Colonic mucosa (tissue), 4 donors: ENCODE measurements around the gene RYR2. TPM values are rescaled to one million over a fixed set of nuclear protein-coding genes. Genes with fewer than 3 reads are reported as not detected.

Source experiments
- DNase-seq: peaks from one replicate; pipeline ENCODE4 v3.0.0-alpha.2; 2020
- H3K27ac ChIP-seq: fragments of 200-600 bp; one replicate; pipeline ENCODE4 v1.8.0; 2021
- H3K27me3 ChIP-seq: fragments of 200-600 bp; one replicate; pipeline ENCODE4 v1.8.0; 2021
- H3K36me3 ChIP-seq: fragments of 200-600 bp; one replicate; pipeline ENCODE4 v1.8.0; 2021
- H3K4me1 ChIP-seq: fragments of 200-600 bp; one replicate; pipeline ENCODE4 v1.8.0; 2021; ENCODE audit warnings: mild to moderate bottlenecking
- H3K4me3 ChIP-seq: fragments of 200-600 bp; one replicate; pipeline ENCODE4 v1.8.0; 2021
- H3K9ac ChIP-seq, 2 donors: one replicate each; pipeline ENCODE4 v1.7.0; 2013; ENCODE audit warnings: control low read depth in 2 of 2, low read depth in 2 of 2, low read length in 2 of 2
- H3K9me3 ChIP-seq: fragments of 200-600 bp; one replicate; pipeline ENCODE4 v1.8.0; 2021
- intact Hi-C: fragments of 100-400 bp; cut with DNase I; formaldehyde crosslinking; loops from one replicate; pipeline ENCODE4 v1.14.1; 2022
- total RNA-seq, 2 donors: library from RNA; stranded (reverse); fragmentation: NEBNext Ultra II Directional in 1 of 2; extraction: Animal tissue kit (Norgen Biotek cat#: 25700) in 1 of 2; gene quantifications; one replicate each; pipeline ENCODE4 v1.2.1, GENCODE V29; 2021
- TF ChIP-seq, protein P1 (sequence below): fragments of 200-600 bp; IDR thresholded peaks from one replicate; pipeline ENCODE4 v1.8.0; 2022; ENCODE audit warnings: antibody characterized with exemption, mild to moderate bottlenecking
- donor health status: healthy.
- donor health status: DM: no; HTN: no; CAD: no.
- donor health status: DM: no; HTN: no; CAD: no.

Gene RYR2
- total RNA-seq, 2 donors from 2014 or later: 0.15 to 0.56 TPM

DNA sequence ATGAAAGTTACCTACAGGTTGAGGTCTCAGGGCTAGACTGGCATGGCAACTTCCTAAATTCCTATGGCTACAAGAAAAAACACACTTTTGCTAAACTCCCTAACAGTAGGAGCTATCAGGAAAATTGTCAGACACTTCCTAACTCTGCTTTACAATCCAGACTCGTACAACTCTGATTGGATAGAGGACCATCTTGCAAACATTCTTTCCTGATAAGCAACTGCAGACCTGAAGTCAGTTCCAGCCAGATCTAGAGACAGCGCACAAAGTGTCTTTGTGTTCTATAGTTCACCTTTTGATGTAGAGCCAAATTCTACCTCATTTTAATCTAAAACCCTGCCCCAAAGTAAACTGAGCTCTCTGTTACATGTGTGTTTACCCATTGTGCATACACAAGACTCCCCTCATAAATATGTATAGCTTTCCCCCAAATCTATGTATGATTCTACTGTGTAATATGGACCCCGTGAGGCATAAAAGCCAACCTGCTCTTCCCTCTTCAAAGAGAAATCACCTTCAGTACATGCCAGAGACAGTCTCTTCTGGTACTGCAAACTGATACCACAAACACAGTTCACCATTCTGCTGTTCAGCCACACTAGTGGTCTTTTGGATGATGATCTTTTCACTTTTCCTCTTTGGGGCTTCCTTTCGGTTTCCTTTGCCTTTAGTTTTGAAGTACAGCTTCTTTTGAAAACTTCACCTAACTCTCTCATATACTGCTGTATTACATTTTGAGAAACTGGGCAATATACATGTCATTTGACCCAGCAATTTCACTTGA lies 827.0 kb downstream of the RYR2 start:
- intact Hi-C loops: no loop called here
- Histone ChIP-seq H3K4me1 (no peaks in the 10 kb centered on the region), H3K4me3 (no peak overlapping the region), H3K27ac (no peak overlapping the region), H3K36me3 (no peaks in the 10 kb centered on the region), H3K9me3 (no peaks in the 10 kb centered on the region), H3K27me3 (no peaks in the 10 kb centered on the region), H3K9ac (no peak overlapping the region)
- TF ChIP-seq, protein P1, sequence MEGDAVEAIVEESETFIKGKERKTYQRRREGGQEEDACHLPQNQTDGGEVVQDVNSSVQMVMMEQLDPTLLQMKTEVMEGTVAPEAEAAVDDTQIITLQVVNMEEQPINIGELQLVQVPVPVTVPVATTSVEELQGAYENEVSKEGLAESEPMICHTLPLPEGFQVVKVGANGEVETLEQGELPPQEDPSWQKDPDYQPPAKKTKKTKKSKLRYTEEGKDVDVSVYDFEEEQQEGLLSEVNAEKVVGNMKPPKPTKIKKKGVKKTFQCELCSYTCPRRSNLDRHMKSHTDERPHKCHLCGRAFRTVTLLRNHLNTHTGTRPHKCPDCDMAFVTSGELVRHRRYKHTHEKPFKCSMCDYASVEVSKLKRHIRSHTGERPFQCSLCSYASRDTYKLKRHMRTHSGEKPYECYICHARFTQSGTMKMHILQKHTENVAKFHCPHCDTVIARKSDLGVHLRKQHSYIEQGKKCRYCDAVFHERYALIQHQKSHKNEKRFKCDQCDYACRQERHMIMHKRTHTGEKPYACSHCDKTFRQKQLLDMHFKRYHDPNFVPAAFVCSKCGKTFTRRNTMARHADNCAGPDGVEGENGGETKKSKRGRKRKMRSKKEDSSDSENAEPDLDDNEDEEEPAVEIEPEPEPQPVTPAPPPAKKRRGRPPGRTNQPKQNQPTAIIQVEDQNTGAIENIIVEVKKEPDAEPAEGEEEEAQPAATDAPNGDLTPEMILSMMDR: no peak
- peak; percentile 24 for DNase-seq

GRCh38 chr1:237873487-237874211 lies 831.7 kb downstream of the RYR2 start:
- Histone ChIP-seq H3K27me3 (no peaks in the 10 kb centered on the region), H3K36me3 (no peaks in the 10 kb centered on the region), H3K27ac (no peak overlapping the region), H3K4me3 (no peak overlapping the region), H3K9ac (no peak overlapping the region), H3K4me1 (no peaks in the 10 kb centered on the region), H3K9me3 (no peaks in the 10 kb centered on the region)
- intact Hi-C loops: no loop called here
- no peak for DNase-seq
- TF ChIP-seq, protein P1: no peak

- Histone ChIP-seq H3K4me1 (no peaks in the 10 kb centered on the region), H3K27me3 (no peaks in the 10 kb centered on the region), H3K9me3 (no peaks in the 10 kb centered on the region), H3K27ac (no peak overlapping the region), H3K9ac (no peak overlapping the region), H3K4me3 (no peak overlapping the region), H3K36me3 (no peaks in the 10 kb centered on the region)
- TF ChIP-seq, protein P1: no peak
- DNase-seq: no peak
- intact Hi-C loops: no loop called here
Measured at GRCh38 chr1:237875291-237875690, 833.3 kb downstream of the RYR2 start.

- Histone ChIP-seq H3K36me3 (no peaks in the 10 kb centered on the region), H3K27me3 (no peaks in the 10 kb centered on the region), H3K27ac (no peak overlapping the region), H3K4me1 (no peaks in the 10 kb centered on the region), H3K9me3 (no peaks in the 10 kb centered on the region), H3K4me3 (no peak overlapping the region), H3K9ac (no peak overlapping the region)
- intact Hi-C loops: no loop called here
- DNase-seq: no peak
- TF ChIP-seq, protein P1: no peak
Measured at GRCh38 chr1:237877631-237878030, 835.6 kb downstream of the RYR2 start.

DNA sequence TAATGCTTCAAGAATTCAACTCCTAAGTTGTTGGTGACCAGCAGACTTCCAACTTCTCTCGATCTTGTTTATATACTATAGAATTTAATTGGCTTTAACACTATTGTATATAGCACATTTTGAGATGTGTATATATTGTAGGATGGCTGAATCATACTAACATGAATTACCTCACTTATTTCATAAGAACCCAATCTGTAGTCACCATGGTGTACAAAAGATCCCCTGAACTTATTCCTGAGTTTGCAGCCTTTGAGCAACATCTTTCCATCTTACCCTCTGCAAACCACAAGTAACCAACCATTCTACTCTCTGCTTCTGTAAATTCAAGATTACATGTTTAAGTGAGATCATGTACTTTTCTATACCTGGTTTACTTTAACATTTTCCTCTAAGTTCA lies 836.4 kb downstream of the RYR2 start:
- Histone ChIP-seq H3K27me3 (no peaks in the 10 kb centered on the region), H3K9me3 (no peaks in the 10 kb centered on the region), H3K27ac (no peak overlapping the region), H3K9ac (no peak overlapping the region), H3K36me3 (no peaks in the 10 kb centered on the region), H3K4me3 (no peak overlapping the region), H3K4me1 (no peaks in the 10 kb centered on the region)
- DNase-seq: no peak
- TF ChIP-seq, protein P1: no peak
- intact Hi-C loops: no loop called here
